Mucosa of descending colon (tissue), 3 donors: Measurements from ENCODE around the gene PDE4B. TPM values are rescaled to one million over a fixed set of nuclear protein-coding genes. Genes with fewer than 3 reads are reported as not detected.

ENCODE experiments used
- ATAC-seq: fragments of 200-7000 bp; cut with Tn5 transposase; one replicate; pipeline ENCODE4 v1.9.1; 2020; ENCODE audit warnings: mild to moderate bottlenecking, moderate library complexity
- DNase-seq, 3 donors: peaks; one replicate each; pipeline ENCODE4 v3.0.0-alpha.2; 2020
- H3K36me3 ChIP-seq: fragments of 200-600 bp; one replicate; pipeline ENCODE4 v1.8.0; 2021; ENCODE audit warnings: low read depth, mild to moderate bottlenecking
- H3K4me1 ChIP-seq: fragments of 200-600 bp; one replicate; pipeline ENCODE4 v1.8.0; 2021; ENCODE audit warnings: low read depth, mild to moderate bottlenecking
- H3K4me3 ChIP-seq: fragments of 200-600 bp; one replicate; pipeline ENCODE4 v1.8.0; 2021; ENCODE audit warnings: mild to moderate bottlenecking
- H3K9me3 ChIP-seq: fragments of 200-600 bp; one replicate; pipeline ENCODE4 v1.8.0; 2021; ENCODE audit warnings: mild to moderate bottlenecking
- CTCF ChIP-seq: fragments of 200-600 bp; IDR thresholded peaks from one replicate; pipeline ENCODE4 v1.8.0; 2022; ENCODE audit warnings: antibody characterized with exemption, mild to moderate bottlenecking
- intact Hi-C, 2 donors: fragments of 100-400 bp; cut with DNase I in 1 of 2; cut with micrococcal nuclease in 1 of 2; formaldehyde crosslinking; loops; one replicate each; pipeline versions ENCODE4 v1.11.0 to v1.11.1; 2022; cut with DNase I, micrococcal nuclease
- long read RNA-seq, 2 donors: library from polyadenylated mRNA; unstranded; transcript quantifications; one replicate each; pipeline ENCODE4 v2.0.0, GENCODE V29; 2019 to 2021
- total RNA-seq, 3 donors: library from RNA; stranded (reverse); fragmentation: NEBNext Ultra II Directional in 2 of 3; extraction: Animal tissue kit (Norgen Biotek cat#: 25700) in 2 of 3; gene quantifications; one replicate each; pipeline versions ENCODE4 v1.2.1 to v1.2.4, GENCODE V29; 2021 to 2023
- donor health status: DM: no; HTN: no; CAD: no; lungs with moderate emphysema.
- donor health status: DM: no; HTN: no; CAD: no.
- donor health status: DM: no; HTN: yes; CAD: no.

PDE4B gene
- 1 to 10 TPM; 3.4 to 6.6 (median 4.9) TPM for total RNA-seq
- long read RNA-seq, donor 1, partial matches to known transcripts, result 3 of 6 reads
- long read RNA-seq, donor 1, other reads (novel, unspliced or antisense), result 1 of 6 reads
- long read RNA-seq, donor 2, partial matches to known transcripts, result 1 of 1 reads
- long read RNA-seq, donor 2, other reads (novel, unspliced or antisense), result 0 of 1 reads

GRCh38 chr1:65792669-65793358, at the start of gene PDE4B:
TSS of gene PDE4B (plus strand) at chr1:65792895.
- no peaks in the 10 kb centered on the region for H3K4me1 ChIP-seq
- TF ChIP-seq CTCF, result no peak
- peak; percentile 71 for ATAC-seq
- H3K4me3 ChIP-seq, result no peak within 1 kb of the TSS
- DNase-seq, result peak; percentile 11 to 40 (median 33)
- no peaks in the 10 kb centered on the region for H3K36me3 ChIP-seq
- intact Hi-C loops, result no loop called here
- peaks cover 14% of the 10 kb centered on the region for H3K9me3 ChIP-seq

- no peaks in the 10 kb centered on the region for H3K36me3 ChIP-seq
- H3K9me3 ChIP-seq, result peaks cover 16% of the 10 kb centered on the region
- no peaks in the 10 kb centered on the region for H3K4me1 ChIP-seq
- ATAC-seq (no peak), DNase-seq (no peak)
- no peak overlapping the region for H3K4me3 ChIP-seq
- TF ChIP-seq CTCF, result no peak
- intact Hi-C loops, result no loop called here
Measured at GRCh38 chr1:65744731-65745130, 48.0 kb upstream of the PDE4B start.

GRCh38 chr1:65751961-65752360, 40.7 kb upstream of the PDE4B start:
- intact Hi-C loops, result no loop called here
- H3K4me3 ChIP-seq, result no peak overlapping the region
- H3K4me1 ChIP-seq, result peaks cover 4% of the 10 kb centered on the region
- no peaks in the 10 kb centered on the region for H3K36me3 ChIP-seq
- no peak for TF ChIP-seq CTCF
- DNase-seq (no peak), ATAC-seq (no peak)
- H3K9me3 ChIP-seq, result no peaks in the 10 kb centered on the region

GRCh38 chr1:65756616-65757015, 36.1 kb upstream of the PDE4B start:
- TF ChIP-seq CTCF, result no peak
- no peaks in the 10 kb centered on the region for H3K9me3 ChIP-seq
- no peak for DNase-seq
- no peak for ATAC-seq
- intact Hi-C loops, result no loop called here
- no peak overlapping the region for H3K4me3 ChIP-seq
- H3K4me1 ChIP-seq, result peaks cover 10% of the 10 kb centered on the region
- H3K36me3 ChIP-seq, result no peaks in the 10 kb centered on the region

- no peaks in the 10 kb centered on the region for H3K9me3 ChIP-seq
- DNase-seq, result peak in 2 of 3 donors; percentile 29 to 55
- intact Hi-C loops, result no loop called here
- no peak for TF ChIP-seq CTCF
- ATAC-seq, result peak; percentile 88
- peaks cover 10% of the 10 kb centered on the region for H3K4me1 ChIP-seq
- H3K4me3 ChIP-seq, result no peak overlapping the region
- H3K36me3 ChIP-seq, result no peaks in the 10 kb centered on the region
Measured at GRCh38 chr1:65757531-65757930, 35.2 kb upstream of the PDE4B start.
